Hepatocyte (in vitro differentiated cells): ENCODE measurements around the gene MX2. TPM values are rescaled to one million over a fixed set of nuclear protein-coding genes. Genes with fewer than 3 reads are reported as not detected.

Experiments used
- DNase-seq: peaks from one replicate; pipeline ENCODE4 v3.0.0-alpha.2; 2016; ENCODE audit warnings: low spot score
- H2AFZ ChIP-seq: fragments of 200-600 bp; sonication (generic); 2 replicates; pipeline ENCODE4 v1.6.0; 2016; ENCODE audit warnings: antibody characterized with exemption, mild to moderate bottlenecking
- H3K27ac ChIP-seq: fragments of 200-600 bp; sonication (generic); 2 replicates; pipeline ENCODE4 v1.5.1; 2016; ENCODE audit warnings: mild to moderate bottlenecking
- H3K27me3 ChIP-seq: fragments of 200-600 bp; sonication (generic); 2 replicates; pipeline ENCODE4 v1.6.1; 2016
- H3K36me3 ChIP-seq: fragments of 200-600 bp; sonication (generic); replicated peaks from 2 replicates; pipeline ENCODE4 v1.5.1; 2016; ENCODE audit warnings: low read depth; ENCODE audit not compliant: insufficient read depth
- H3K4me1 ChIP-seq: fragments of 200-600 bp; sonication (generic); 2 replicates; pipeline ENCODE4 v1.5.1; 2016; ENCODE audit warnings: mild to moderate bottlenecking, moderate library complexity; ENCODE audit not compliant: insufficient read depth
- H3K4me2 ChIP-seq: fragments of 200-600 bp; sonication (generic); 2 replicates; pipeline ENCODE4 v1.6.0; 2016
- H3K4me3 ChIP-seq: fragments of 200-600 bp; sonication (generic); 2 replicates; pipeline ENCODE4 v1.5.1; 2016; ENCODE audit warnings: mild to moderate bottlenecking
- H3K79me2 ChIP-seq: fragments of 200-600 bp; sonication (generic); 2 replicates; pipeline ENCODE4 v1.6.0; 2017; ENCODE audit warnings: mild to moderate bottlenecking
- H3K9me2 ChIP-seq: fragments of 200-600 bp; sonication (generic); replicated peaks from 2 replicates; pipeline ENCODE4 v1.6.0; 2017; ENCODE audit warnings: mild to moderate bottlenecking; ENCODE audit not compliant: insufficient read depth
- H3K9me3 ChIP-seq: fragments of 200-600 bp; sonication (generic); 2 replicates; pipeline ENCODE4 v1.5.1; 2016; ENCODE audit warnings: low read depth, mild to moderate bottlenecking
- H4K20me1 ChIP-seq: fragments of 200-600 bp; sonication (generic); 2 replicates; pipeline ENCODE4 v1.6.0; 2016; ENCODE audit warnings: mild to moderate bottlenecking; ENCODE audit not compliant: insufficient read depth, poor library complexity, severe bottlenecking
- CTCF ChIP-seq: fragments of 200-600 bp; sonication (generic); IDR thresholded peaks from 2 replicates; pipeline ENCODE4 v1.5.1; 2016; ENCODE audit warnings: antibody characterized with exemption, mild to moderate bottlenecking; ENCODE audit not compliant: poor library complexity
- EZH2 ChIP-seq: fragments of 200-600 bp; sonication (generic); IDR thresholded peaks from 2 replicates; pipeline ENCODE4 v1.6.1; 2016; ENCODE audit warnings: antibody characterized with exemption, mild to moderate bottlenecking, borderline replicate concordance
- EZH2phosphoT487 ChIP-seq: fragments of 200-600 bp; sonication (generic); IDR thresholded peaks from one replicate; pipeline ENCODE4 v1.6.1; 2018; ENCODE audit warnings: antibody characterized with exemption, mild to moderate bottlenecking, low read depth, moderate library complexity; ENCODE audit not compliant: unreplicated experiment, severe bottlenecking
- WGBS: methylation state at CpG from one replicate; pipeline ENCODE4 v1.1.6; 2016; ENCODE audit warnings: low lambda C conversion rate; ENCODE audit errors: missing lambda C conversion rate; 5-methylcytosine and 5-hydroxymethylcytosine counted together
- polyA plus RNA-seq: library from polyadenylated mRNA; unstranded; fragments of >200 nt; fragmentation: Nextera tagmentation; extraction: Ambion mirVana; gene quantifications from 2 replicates; pipeline ENCODE4 v1.2.1, GENCODE V29; 2016
- total RNA-seq: library from RNA; depleted of rRNA; stranded (reverse); fragments of >200 nt; gene quantifications from 2 replicates; pipeline ENCODE4 v1.2.3, GENCODE V29; 2014

Gene MX2
- total and polyA plus RNA-seq, 2 experiments from 2014 or later, result 1.1 to 2.6 TPM

- Histone ChIP-seq H2AFZ (no peak overlapping the region), H3K9me2 (no peaks in the 10 kb centered on the region), H3K4me3 (no peak overlapping the region), H3K9me3 (no peaks in the 10 kb centered on the region), H3K27me3 (no peaks in the 10 kb centered on the region), H3K36me3 (no peaks in the 10 kb centered on the region), H3K4me1 (peaks cover 23% of the 10 kb centered on the region), H3K4me2 (no peak overlapping the region), H4K20me1 (no peaks in the 10 kb centered on the region), H3K79me2 (no peaks in the 10 kb centered on the region), H3K27ac (no peak overlapping the region)
- TF ChIP-seq EZH2 (no peak), EZH2phosphoT487 (no peak), CTCF (no peak)
- 82% methylated on average over 12 of the region's 12 CpGs for WGBS
- DNase-seq, result no peak
These were observed 9.2 kb downstream of the MX2 start for GRCh38 chr21:41370840-41371684.

GRCh38 chr21:41371685-41372030 is 9.8 kb downstream of the MX2 start:
- Histone ChIP-seq H3K4me3 (no peak overlapping the region), H3K4me2 (no peak overlapping the region), H4K20me1 (no peaks in the 10 kb centered on the region), H3K4me1 (peaks cover 19% of the 10 kb centered on the region), H3K27me3 (no peaks in the 10 kb centered on the region), H3K36me3 (no peaks in the 10 kb centered on the region), H3K9me2 (no peaks in the 10 kb centered on the region), H2AFZ (no peak overlapping the region), H3K9me3 (no peaks in the 10 kb centered on the region), H3K27ac (no peak overlapping the region), H3K79me2 (no peaks in the 10 kb centered on the region)
- 89% methylated on average over 7 of the region's 7 CpGs for WGBS
- TF ChIP-seq EZH2phosphoT487, result no peak
- DNase-seq, result no peak

GRCh38 chr21:41373253-41373652 is 11.4 kb downstream of the MX2 start:
- WGBS, result 70% methylated on average over 4 of the region's 4 CpGs
- TF ChIP-seq EZH2phosphoT487 (no peak), CTCF (no peak), EZH2 (no peak)
- Histone ChIP-seq H2AFZ (no peak overlapping the region), H3K9me2 (no peaks in the 10 kb centered on the region), H3K36me3 (no peaks in the 10 kb centered on the region), H4K20me1 (no peaks in the 10 kb centered on the region), H3K4me3 (no peak overlapping the region), H3K27ac (no peak overlapping the region), H3K4me2 (no peak overlapping the region), H3K79me2 (no peaks in the 10 kb centered on the region), H3K9me3 (no peaks in the 10 kb centered on the region), H3K27me3 (no peaks in the 10 kb centered on the region), H3K4me1 (peaks cover 9% of the 10 kb centered on the region)
- DNase-seq, result no peak

DNA sequence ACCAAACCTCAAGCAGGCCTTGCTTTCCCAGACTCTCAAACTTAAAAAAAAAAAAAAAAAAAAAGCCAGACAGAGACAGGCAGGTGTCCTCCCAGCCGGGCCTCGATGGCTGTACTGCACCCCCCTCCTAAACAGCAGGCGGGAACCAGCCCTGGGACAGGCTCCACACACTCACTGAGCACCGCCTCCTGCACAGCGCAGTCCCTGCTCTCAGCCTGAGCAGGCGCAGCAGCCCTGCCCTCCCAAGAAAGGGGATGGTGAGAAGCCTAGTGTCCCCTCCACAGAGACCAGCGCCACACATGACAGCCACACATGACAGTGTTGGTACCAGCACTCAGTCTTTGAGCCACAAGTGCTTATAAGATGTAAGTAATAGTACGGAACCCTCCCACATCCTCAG is 11.9 kb downstream of the MX2 start:
- no peak overlapping the region for H3K4me2 ChIP-seq
- no peaks in the 10 kb centered on the region for H3K36me3 ChIP-seq
- WGBS, result 92% methylated on average over 8 of the region's 8 CpGs
- no peaks in the 10 kb centered on the region for H3K9me2 ChIP-seq
- H3K9me3 ChIP-seq, result no peaks in the 10 kb centered on the region
- TF ChIP-seq EZH2phosphoT487 (no peak), CTCF (no peak), EZH2 (no peak)
- DNase-seq, result no peak
- no peak overlapping the region for H2AFZ ChIP-seq
- H3K27ac ChIP-seq, result no peak overlapping the region
- no peak overlapping the region for H3K4me3 ChIP-seq
- peaks cover 9% of the 10 kb centered on the region for H3K4me1 ChIP-seq
- no peaks in the 10 kb centered on the region for H4K20me1 ChIP-seq
- H3K27me3 ChIP-seq, result no peaks in the 10 kb centered on the region
- no peaks in the 10 kb centered on the region for H3K79me2 ChIP-seq
